HG03469 (cell line): ENCODE measurements around the gene BRCA2.
"Not testable (repeated sequence)": the region's sequence is repeated elsewhere in the genome, so short reads cannot be mapped to it uniquely, and the experiment has no call there.

Experiments
- ATAC-seq: cut with Tn5 transposase; IDR thresholded peaks from one replicate; pipeline ENCODE4 v1.9.1; 2021; ENCODE audit warnings: mild to moderate bottlenecking, moderate library complexity, moderate number of reproducible peaks; ENCODE audit not compliant: unreplicated experiment

BRCA2 gene

DNA sequence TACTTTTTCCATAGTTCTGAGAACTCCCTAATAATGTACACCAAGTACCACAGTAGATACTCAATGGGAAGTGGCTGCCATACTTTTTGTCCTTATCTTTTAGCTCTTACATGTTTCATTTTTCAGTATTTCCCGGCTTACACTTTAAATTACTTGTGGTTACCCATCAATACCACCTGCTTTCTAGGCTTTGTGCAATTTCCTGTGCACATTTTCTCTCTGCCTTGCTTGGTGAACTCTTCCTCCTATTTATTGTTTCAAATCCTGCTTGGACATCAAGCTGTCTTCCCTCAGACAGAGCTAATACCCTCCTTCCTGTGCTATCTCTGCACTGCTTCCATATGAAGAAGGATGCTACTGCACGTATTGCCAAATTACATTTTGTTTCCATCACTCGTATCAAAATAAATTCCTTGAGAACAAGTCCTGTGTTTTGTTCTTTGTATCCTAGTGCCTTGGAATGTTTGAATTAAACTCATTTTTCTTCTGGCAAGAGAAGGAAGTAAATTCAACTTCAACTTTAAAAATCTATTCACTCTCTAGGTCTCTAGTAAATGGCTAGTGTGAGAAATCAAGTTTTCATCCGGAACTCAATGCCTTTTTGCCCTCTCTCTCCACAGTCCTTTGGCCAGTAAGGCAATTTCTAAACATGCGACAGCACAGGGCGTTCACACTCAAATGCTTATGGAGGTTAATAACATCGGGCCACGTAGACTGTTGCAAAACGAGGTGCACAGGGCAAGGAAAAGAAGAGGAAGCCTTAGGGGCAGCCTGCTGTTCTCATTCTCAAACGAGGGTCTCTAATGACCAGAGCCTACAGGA is 5.8 kb upstream of the BRCA2 start:
- peak; percentile 11 for ATAC-seq

DNA sequence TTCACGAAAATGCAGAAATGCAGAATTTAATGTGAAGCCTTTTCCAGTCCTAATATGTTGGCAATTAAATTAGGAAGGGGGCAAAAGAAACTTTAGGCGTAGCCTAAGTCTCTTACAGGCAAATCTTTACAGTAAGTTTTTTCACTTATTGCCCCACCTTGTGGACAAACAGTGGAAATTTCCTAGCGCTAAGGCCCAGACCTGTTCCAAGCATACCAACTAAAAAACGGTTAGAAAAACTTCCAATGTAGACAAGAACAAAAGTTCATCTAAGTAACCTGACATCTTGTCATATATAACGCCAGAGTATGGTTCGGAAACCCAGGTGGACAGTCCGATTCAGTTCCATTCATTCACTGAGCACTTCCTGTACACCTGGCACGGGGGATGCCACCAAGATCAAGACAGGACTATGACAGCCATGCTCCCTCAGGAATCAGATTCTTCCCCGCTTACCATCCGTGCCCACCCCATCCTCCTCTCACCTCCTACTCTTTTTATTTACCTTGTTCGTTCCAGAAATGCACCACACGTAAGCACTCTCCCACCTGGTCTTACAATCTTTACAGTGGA is 5.1 kb upstream of the BRCA2 start:
- peak; percentile 49 for ATAC-seq

- ATAC-seq: no peak
Observed at GRCh38 chr13:32311188-32311897, 4.0 kb upstream of the BRCA2 start.

GRCh38 chr13:32314271-32315237 is 754 bp upstream of the BRCA2 start:
- ATAC-seq: peak; percentile 6

GRCh38 chr13:32316028-32316339 is 676 bp downstream of the BRCA2 start:
- peak; percentile 26 for ATAC-seq

- no peak for ATAC-seq
Observed at GRCh38 chr13:32316501-32316900, 1.2 kb downstream of the BRCA2 start.

- ATAC-seq: no peak
Observed at GRCh38 chr13:32317716-32318465, 2.6 kb downstream of the BRCA2 start.

- ATAC-seq: no peak
Observed at GRCh38 chr13:32320528-32320927, 5.2 kb downstream of the BRCA2 start.

- no peak for ATAC-seq
Observed at GRCh38 chr13:32323912-32324311, 8.6 kb downstream of the BRCA2 start.

- ATAC-seq: no peak
Observed at GRCh38 chr13:32330441-32330840, 15.1 kb downstream of the BRCA2 start.

- ATAC-seq: no peak
Observed at GRCh38 chr13:32334671-32335070, 19.4 kb downstream of the BRCA2 start.

GRCh38 chr13:32340914-32341313 is 25.6 kb downstream of the BRCA2 start:
- no peak for ATAC-seq

DNA sequence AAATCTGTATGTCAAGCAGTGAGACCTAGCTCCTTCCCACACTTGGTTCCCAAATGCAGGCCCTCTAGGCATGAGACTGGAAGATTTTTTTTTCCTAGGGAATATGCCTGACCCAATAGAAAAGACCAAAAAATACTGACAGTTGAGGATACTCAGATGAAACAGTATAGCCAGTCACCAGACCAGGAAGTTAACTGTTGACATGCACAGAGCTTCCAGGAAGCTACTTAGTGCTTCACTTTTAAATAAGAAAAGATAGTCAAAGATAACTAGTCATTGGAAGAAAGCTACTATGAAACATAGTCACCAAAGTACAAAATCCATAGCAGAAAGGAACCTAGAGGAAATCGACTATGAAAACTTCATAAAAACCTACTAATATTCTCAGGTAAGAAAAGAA is 32.3 kb downstream of the BRCA2 start:
- ATAC-seq: no peak

GRCh38 chr13:32350839-32351441 is 35.6 kb downstream of the BRCA2 start:
- not testable (repeated sequence) for ATAC-seq

DNA sequence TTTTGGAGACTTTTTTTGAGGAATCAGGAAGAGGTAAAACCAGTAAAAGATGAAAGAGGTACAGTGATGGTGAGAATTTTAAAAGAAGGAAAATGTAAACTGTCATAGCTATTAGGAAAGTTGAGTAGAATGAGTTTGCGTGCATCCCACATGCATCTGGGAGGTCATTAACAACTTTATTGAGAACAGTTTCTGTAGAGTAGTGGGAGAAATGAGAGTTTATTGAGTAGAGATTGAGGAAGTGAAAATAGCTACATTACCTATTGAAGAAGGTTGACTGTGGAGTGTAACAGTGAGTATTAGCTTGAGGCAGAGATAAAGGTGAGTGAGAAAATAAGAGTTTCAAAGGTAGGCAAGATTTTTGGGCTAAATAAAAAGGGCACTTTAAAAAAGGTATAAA is 38.7 kb downstream of the BRCA2 start:
- ATAC-seq: peak; percentile 75

GRCh38 chr13:32355935-32356334 is 40.6 kb downstream of the BRCA2 start:
- not testable (repeated sequence) for ATAC-seq

DNA sequence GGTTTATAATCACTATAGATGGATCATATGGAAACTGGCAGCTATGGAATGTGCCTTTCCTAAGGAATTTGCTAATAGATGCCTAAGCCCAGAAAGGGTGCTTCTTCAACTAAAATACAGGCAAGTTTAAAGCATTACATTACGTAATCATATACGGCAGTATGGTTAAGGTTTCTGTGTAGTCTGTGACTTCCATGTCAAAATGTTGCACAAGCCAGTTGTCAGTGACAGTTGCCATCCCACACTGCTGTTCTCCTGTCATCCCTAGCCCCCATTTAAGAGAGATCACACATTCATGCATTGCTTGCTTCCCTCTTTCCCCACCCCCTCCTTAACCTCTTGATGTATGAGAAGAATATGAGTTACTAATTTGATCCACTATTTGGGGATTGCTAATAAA is 47.3 kb downstream of the BRCA2 start:
- ATAC-seq: no peak

- no peak for ATAC-seq
Observed at GRCh38 chr13:32370805-32371204, 55.5 kb downstream of the BRCA2 start.

GRCh38 chr13:32376642-32377415 is 61.5 kb downstream of the BRCA2 start:
- no peak for ATAC-seq
